NCI-H2107 treated with DMSO at 0.1 percent for 48 hours (cell line): ENCODE results near the gene ORM1.
"Not testable (repeated sequence)": the region's sequence is repeated elsewhere in the genome, so short reads cannot be mapped to it uniquely, and the experiment has no call there.

Experiments used
- DNase-seq: peaks from one replicate; lab custom pipeline; 2025; ENCODE audit not compliant: unreplicated experiment; lab: John Stamatoyannopoulos, UW

The ORM1 gene

GRCh38 chr9:114322831-114323531 is at the start of gene ORM1:
Gene ORM1 (plus strand): TSS chr9:114323098. CDS start chr9:114323134, 36 bp downstream.
- DNase-seq, result not testable (repeated sequence)

GRCh38 chr9:114273461-114273881 is 49.4 kb upstream of the ORM1 start:
- DNase-seq, result no peak

GRCh38 chr9:114274217-114274616 is 48.7 kb upstream of the ORM1 start:
- DNase-seq, result no peak

DNA sequence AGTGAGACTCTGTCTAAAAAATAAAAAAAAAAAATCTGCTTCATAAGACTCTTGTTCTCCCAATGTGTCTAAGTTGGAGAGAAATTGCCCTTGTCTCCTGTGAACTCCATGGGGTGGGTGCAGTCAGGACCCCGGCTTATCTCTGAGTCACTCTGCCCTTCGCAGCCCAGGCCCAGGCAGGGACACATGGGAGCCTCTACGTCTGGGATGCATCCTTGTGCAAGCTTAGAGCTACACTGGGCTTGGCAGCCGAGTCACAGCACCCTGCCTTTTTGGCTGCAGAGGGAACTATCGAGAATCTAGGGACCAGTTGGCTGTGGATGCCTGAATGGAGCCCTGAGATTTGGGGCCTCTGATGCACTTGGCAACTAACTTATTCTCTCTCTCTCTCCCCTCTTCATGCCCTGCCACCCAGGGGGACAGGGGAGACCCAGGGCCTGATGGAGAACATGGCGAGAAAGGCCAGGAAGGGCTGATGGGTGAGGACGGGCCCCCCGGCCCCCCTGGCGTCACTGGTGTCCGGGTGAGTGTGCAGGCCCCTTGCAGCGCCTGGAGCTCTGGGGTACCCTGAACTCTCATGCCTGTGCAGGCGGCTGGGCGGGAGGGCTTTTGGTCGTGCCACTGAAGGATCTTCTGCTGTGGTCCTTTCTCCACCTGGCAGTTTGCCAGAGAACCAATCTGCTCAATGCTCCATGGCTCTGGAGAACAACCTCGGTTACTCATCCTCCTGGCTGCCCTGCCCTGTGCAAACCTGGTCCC is 47.5 kb upstream of the ORM1 start:
- no peak for DNase-seq

DNA sequence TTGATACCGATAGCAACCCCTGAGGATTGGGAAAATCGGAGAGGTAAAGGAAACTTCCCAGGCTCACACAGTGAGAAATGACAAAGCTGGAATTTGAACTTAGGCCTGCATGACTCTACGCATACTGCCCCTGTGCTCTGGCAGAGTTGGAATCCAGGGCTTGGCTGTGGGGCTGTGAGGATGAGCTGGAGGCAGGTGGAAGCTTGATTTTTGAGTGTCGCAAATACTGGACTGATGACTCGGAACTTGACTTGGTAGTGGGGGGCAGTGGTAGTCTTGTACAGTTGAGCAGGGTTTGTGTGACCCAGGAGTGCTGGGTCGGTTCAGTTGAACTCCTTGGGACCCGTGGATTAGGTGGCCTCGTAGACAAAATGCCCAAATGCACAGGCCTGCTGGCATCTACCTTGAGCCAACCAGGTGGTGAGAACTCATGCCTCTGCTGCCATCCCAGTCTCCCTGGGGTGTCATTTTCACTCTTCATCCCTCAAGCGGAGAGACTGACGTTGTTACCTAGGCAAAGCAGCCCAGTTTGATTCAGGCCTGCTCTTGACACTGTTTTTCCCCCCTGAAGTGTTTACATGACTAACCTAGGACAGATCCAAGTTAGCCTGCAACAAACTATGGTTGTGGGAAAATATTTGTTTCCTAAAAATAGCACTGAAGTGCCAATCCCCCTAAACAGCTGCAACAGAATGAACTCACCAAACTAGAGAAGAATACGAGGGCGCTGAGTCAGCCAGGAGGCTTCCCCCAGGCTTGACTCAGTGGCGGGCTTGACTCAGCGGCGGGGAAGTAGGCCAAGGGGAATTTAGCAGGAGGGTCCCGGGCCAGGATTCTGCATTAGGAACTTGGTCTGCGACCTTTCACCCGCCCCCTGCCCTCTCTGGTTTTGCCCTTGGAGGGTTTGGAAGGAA is 45.7 kb upstream of the ORM1 start:
- no peak for DNase-seq

DNA sequence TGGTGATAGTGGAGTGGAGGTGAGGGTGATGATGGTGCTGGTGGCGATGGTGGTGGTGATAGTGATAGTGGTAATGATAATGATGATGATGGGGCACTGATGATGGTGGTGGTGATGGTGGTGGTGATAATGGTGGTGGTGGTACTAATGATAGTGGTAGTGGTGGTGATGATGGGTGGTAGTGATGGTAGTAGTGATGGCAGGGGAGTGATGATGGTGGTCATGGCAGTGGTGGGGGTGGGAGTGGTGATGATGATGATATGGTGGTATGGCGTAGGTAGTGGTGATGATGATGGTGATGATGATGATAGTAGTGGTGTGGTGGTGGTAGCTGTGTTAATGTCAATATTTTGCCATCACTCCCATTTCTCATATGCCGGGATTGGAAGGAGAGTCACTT is 44.5 kb upstream of the ORM1 start:
- no peak for DNase-seq

GRCh38 chr9:114278881-114279570 is 43.9 kb upstream of the ORM1 start:
- no peak for DNase-seq

GRCh38 chr9:114279693-114280092 is 43.2 kb upstream of the ORM1 start:
- no peak for DNase-seq

DNA sequence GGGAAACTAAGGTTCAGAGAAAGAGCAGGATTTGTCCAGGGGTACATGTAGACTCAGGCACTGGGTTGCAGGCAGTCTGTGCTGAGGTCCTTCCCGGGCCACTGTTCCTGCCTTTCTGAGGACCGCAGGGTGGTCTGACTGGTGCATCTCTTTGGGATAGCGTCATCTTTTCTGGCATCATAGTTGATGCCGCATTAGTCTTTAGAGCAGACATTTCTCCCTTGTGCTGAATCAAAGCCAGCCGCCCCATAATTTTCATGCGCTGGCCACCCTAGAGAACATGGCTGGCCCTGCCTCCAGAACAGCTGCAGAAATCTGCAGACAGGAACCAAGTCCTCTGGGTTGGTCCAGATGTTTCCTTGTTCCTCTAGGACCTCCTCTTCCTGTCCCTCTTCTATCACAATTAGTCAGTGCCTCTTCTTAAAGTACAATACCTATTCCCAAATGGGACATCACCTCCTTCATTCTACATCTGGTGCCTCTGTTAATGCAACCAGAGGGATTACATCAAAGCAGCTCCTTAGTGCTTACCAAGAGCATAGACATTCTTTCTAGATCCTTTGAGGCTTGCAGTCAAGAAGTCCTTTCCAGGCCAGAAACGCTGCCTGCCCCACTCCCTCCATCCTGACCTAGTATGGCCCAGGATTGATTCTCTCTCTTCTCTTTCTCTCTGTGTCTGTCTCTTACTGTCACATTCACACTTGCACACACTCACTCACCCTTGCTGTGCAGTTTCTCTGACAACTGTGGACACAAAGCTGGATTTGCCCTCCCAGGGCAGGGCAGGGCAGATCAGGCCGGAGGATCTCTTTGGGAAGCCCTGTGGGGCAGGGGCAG is 42.0 kb upstream of the ORM1 start:
- DNase-seq, result no peak

GRCh38 chr9:114281473-114282103 is 41.3 kb upstream of the ORM1 start:
- DNase-seq, result no peak

- no peak for DNase-seq
These were observed 40.8 kb upstream of the ORM1 start for GRCh38 chr9:114282104-114282485.

DNA sequence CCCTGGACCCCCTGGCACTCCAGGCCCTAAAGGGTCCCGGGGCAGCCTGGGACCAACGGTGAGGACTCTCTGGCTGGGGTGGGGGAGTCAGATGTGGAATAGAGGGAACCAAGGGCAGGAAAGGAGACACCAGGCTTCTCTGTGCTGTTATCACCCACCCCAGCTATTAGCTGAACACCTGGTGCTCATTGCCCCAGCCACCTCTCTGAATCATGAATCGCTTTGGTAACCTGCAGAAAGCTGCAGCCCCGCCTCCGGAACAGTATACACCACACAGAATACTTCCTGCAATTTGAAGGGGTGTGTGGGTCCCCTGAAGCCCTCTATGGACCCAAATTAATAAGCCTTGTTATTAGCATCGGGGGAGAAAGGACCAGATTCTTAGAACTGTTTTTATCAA is 40.4 kb upstream of the ORM1 start:
- DNase-seq, result no peak

DNA sequence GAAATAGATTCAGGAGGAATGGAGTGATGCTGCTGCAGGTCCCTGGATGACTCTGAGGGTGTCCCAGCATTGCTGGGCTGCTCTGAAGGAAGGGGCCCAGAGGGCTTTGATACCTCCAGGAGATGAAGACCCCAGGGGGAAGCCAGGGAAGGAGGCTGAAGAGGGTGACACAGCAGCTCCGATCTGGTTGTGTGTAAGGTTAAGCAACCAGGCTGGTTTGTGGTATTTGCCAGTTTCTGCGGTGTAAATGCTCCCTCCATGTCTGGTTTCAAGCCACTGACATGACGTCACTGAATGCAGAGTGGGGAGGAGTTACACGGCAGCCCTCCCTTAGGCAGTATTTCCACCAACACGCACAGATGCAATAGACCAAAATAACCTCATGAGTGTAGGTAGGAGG is 40.0 kb upstream of the ORM1 start:
- no peak for DNase-seq

GRCh38 chr9:114283551-114284111 is 39.3 kb upstream of the ORM1 start:
- DNase-seq, result no peak

- DNase-seq, result no peak
These were observed 38.4 kb upstream of the ORM1 start for GRCh38 chr9:114284316-114285060.

DNA sequence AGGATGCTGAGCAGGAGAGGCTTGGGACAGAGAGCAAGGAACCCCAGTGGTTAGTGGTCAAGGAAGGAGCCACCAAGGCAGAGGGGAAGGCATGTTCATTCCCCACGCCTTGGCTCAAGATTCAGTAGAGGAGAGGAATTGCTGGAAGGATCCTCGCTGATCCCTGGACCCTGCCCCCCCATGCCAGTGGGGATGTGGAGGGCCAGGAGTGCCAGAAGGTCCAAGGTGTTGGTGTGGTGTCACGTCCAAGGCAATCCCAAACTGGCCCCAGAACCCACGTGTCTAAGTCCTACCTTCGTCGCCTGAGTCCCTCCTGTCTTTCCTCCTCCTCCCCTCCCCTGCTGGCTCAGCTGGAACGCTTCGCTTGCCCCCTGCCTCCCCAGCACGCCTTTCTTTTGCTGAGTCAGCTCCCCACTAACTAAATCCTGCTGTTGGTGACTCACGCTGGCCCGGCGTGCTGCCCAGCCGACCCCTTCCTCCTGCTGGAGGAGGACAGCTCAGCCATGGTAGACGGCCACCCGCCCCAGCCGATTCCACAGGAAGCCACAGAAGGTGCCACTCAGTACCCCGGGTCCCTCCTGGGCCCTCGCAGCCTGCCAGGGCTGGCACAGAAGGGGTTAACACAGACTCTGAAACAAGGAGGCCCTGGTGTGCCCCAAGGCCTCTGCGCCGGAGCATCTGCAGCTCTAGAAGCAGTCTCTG is 37.6 kb upstream of the ORM1 start:
- no peak for DNase-seq

DNA sequence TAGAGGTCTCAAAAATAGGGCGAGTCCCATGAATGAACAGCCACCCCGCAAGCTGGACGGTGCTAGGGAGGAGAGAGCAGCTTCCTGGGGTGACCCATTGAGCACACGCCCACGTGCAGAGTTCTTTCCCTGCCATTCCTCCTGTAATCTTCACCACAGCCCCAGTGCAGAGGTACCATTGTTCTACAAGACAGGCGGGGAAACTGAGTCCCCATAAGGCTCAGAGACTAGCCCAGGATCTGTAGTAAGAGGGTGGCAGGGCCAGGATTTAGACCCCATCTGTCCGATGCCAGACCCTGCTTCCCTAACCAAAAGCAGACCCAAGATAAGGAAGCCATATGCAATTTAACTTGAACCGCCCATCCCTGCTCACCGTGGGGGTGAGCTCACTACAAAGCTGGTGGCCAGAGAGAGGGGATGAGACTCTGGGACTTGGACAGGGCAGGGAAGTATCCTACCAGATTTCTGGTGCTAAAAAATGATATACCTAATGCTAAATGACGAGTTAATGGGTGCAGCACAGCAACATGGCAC is 36.7 kb upstream of the ORM1 start:
- no peak for DNase-seq
